Keratinocyte (primary cell): ENCODE results near the gene OTOG. TPM values are rescaled to one million over a fixed set of nuclear protein-coding genes. Genes with fewer than 3 reads are reported as not detected.

ENCODE experiments used
- DNase-seq: peaks from one replicate; pipeline ENCODE4 v3.0.0-alpha.2; 2011; ENCODE audit warnings: low read depth, missing footprints, low spot score
- FAIRE-seq: peaks from 2 replicates; lab custom pipeline; 2011; peaks lifted over from hg19 to GRCh38; lab: Jason Lieb, UNC
- H2AFZ ChIP-seq: 2 replicates; pipeline ENCODE4 v1.6.0; 2012; ENCODE audit warnings: low read length, control low read depth, inconsistent platforms; ENCODE audit not compliant: control insufficient read depth
- H3K27ac ChIP-seq: 2 replicates; pipeline ENCODE4 v1.5.1; 2011; ENCODE audit warnings: low read length; ENCODE audit not compliant: control insufficient read depth, insufficient read depth
- H3K27me3 ChIP-seq: 3 replicates; pipeline ENCODE4 v1.6.0; 2011; ENCODE audit warnings: low read length; ENCODE audit not compliant: control insufficient read depth, insufficient read depth; ENCODE audit errors: extremely low read depth
- H3K36me3 ChIP-seq, 2 experiments: 2 replicates in 1 of 2; 3 replicates in 1 of 2; pipeline ENCODE4 v1.5.1; 2011; ENCODE audit warnings: low read length in 2 of 2, mild to moderate bottlenecking in 1 of 2; ENCODE audit not compliant: control insufficient read depth in 2 of 2, insufficient read depth in 2 of 2; ENCODE audit errors: extremely low read depth in 1 of 2
- H3K4me1 ChIP-seq: 3 replicates; pipeline ENCODE4 v1.5.1; 2011; ENCODE audit warnings: low read length; ENCODE audit not compliant: control insufficient read depth, insufficient read depth; ENCODE audit errors: extremely low read depth
- H3K4me2 ChIP-seq: 3 replicates; pipeline ENCODE4 v1.6.0; 2011; ENCODE audit warnings: low read depth, low read length; ENCODE audit not compliant: control insufficient read depth, insufficient read depth; ENCODE audit errors: extremely low read depth
- H3K4me3 ChIP-seq, 3 experiments: fragments of 200-600 bp in 1 of 3; sonication (generic) in 1 of 3; 2 replicates in 2 of 3; 3 replicates in 1 of 3; pipeline ENCODE4 v1.5.1; 2011 to 2016; ENCODE audit warnings: low read length in 3 of 3, mild to moderate bottlenecking in 3 of 3, control low read depth in 2 of 3, inconsistent platforms in 1 of 3, low read depth in 1 of 3, mixed read lengths in 1 of 3, mixed run types in 1 of 3, moderate library complexity in 1 of 3; ENCODE audit not compliant: control insufficient read depth in 2 of 3, insufficient read depth in 2 of 3; ENCODE audit errors: extremely low read depth in 1 of 3
- H3K79me2 ChIP-seq: 2 replicates; pipeline ENCODE4 v1.6.0; 2012; ENCODE audit warnings: low read length; ENCODE audit not compliant: control insufficient read depth, insufficient read depth
- H3K9ac ChIP-seq: 3 replicates; pipeline ENCODE4 v1.6.0; 2011; ENCODE audit warnings: low read length; ENCODE audit not compliant: control insufficient read depth, insufficient read depth; ENCODE audit errors: extremely low read depth
- H3K9me1 ChIP-seq: 3 replicates; pipeline ENCODE4 v1.6.0; 2011; ENCODE audit warnings: low read length; ENCODE audit not compliant: control insufficient read depth, insufficient read depth; ENCODE audit errors: extremely low read depth
- H3K9me3 ChIP-seq: 2 replicates; pipeline ENCODE4 v1.5.1; 2012; ENCODE audit warnings: low read depth, low read length; ENCODE audit not compliant: control insufficient read depth
- H4K20me1 ChIP-seq: 3 replicates; pipeline ENCODE4 v1.6.0; 2011; ENCODE audit warnings: low read length; ENCODE audit not compliant: control insufficient read depth, insufficient read depth; ENCODE audit errors: extremely low read depth
- CTCF ChIP-seq, 3 experiments: IDR thresholded peaks in 1 of 3; conservative IDR thresholded peaks in 1 of 3; optimal IDR thresholded peaks in 1 of 3; 2 replicates in 2 of 3; 3 replicates in 1 of 3; pipeline versions ENCODE3 to v1.5.1; 2011; ENCODE audit warnings: low read length in 3 of 3, mild to moderate bottlenecking in 3 of 3, moderate library complexity in 2 of 3, control low read depth in 1 of 3, inconsistent platforms in 1 of 3; ENCODE audit not compliant: insufficient read depth in 2 of 3; ENCODE audit errors: extremely low read depth in 1 of 3
- EZH2 ChIP-seq: IDR thresholded peaks from one replicate; pipeline ENCODE4 v1.6.1; 2012; ENCODE audit warnings: inconsistent platforms, mild to moderate bottlenecking, low read length, moderate library complexity
- dilution Hi-C: fragments of 300-500 bp; cut with MboI; formaldehyde crosslinking; loops from one replicate; pipeline ENCODE4 v1.7.0; 2020; ENCODE audit warnings: low sequenced_read_pairs; ENCODE audit not compliant: extremely low pct_ligation_motif_present
- polyA plus RNA-seq, 5 experiments: library from polyadenylated mRNA; depleted of rRNA in 3 of 5; stranded (reverse) in 3 of 5; stranded (forward) in 1 of 5; unstranded in 1 of 5; fragments of >200 nt; gene quantifications; 1 replicate in 1 of 5; 2 replicates in 3 of 5; 3 replicates in 1 of 5; pipeline versions ENCODE4 v1.2.1 to v1.2.3, GENCODE V29; 2011 to 2012; ENCODE audit warnings: missing spikeins in 2 of 5, low read depth in 1 of 5, low replicate concordance in 1 of 5

OTOG gene
- polyA plus RNA-seq, 1 donor (not counting 4 experiments of a cell fraction or from before 2014, with no cell fraction given) = not detected

GRCh38 chr11:17612221-17613188 is 65.4 kb downstream of the OTOG start:
- H3K36me3 ChIP-seq = no peaks in the 10 kb centered on the region

GRCh38 chr11:17613428-17613962 is 66.4 kb downstream of the OTOG start:
- dilution Hi-C loops = no loop called here
- no peaks in the 10 kb centered on the region for H3K79me2 ChIP-seq
- FAIRE-seq (no peak), DNase-seq (no peak)
- no peak overlapping the region for H2AFZ ChIP-seq
- no peaks in the 10 kb centered on the region for H4K20me1 ChIP-seq
- no peaks in the 10 kb centered on the region for H3K27me3 ChIP-seq
- no peak overlapping the region for H3K4me3 ChIP-seq
- no peaks in the 10 kb centered on the region for H3K36me3 ChIP-seq
- no peaks in the 10 kb centered on the region for H3K9me3 ChIP-seq
- H3K4me1 ChIP-seq = no peaks in the 10 kb centered on the region
- no peaks in the 10 kb centered on the region for H3K9me1 ChIP-seq
- no peak overlapping the region for H3K4me2 ChIP-seq
- no peak overlapping the region for H3K27ac ChIP-seq
- H3K9ac ChIP-seq = no peak overlapping the region
- TF ChIP-seq CTCF (optimal IDR thresholded peaks at IDR 0.05 in 1 of 3, IDR thresholded peaks at IDR 0.05 in 1 of 3, conservative IDR thresholded peaks at IDR 0.05 in 1 of 3; ENCODE audit: extremely low read depth in 1 of 3, insufficient read depth in 2 of 3, low read length in 3 of 3) (no peak), EZH2 (no peak)

More at GRCh38 chr11:17612221-17613188, 65.4 kb downstream of the OTOG start:
- TF ChIP-seq CTCF (optimal IDR thresholded peaks at IDR 0.05 in 1 of 3, IDR thresholded peaks at IDR 0.05 in 1 of 3, conservative IDR thresholded peaks at IDR 0.05 in 1 of 3; ENCODE audit: extremely low read depth in 1 of 3, insufficient read depth in 2 of 3, low read length in 3 of 3) (no peak), EZH2 (no peak)
- Histone ChIP-seq H2AFZ (no peak overlapping the region), H4K20me1 (no peaks in the 10 kb centered on the region), H3K27me3 (peaks cover 6% of the 10 kb centered on the region), H3K27ac (no peak overlapping the region), H3K4me3 (no peak overlapping the region), H3K9me3 (no peaks in the 10 kb centered on the region), H3K9ac (no peak overlapping the region), H3K9me1 (no peaks in the 10 kb centered on the region), H3K4me2 (no peak overlapping the region), H3K79me2 (no peaks in the 10 kb centered on the region), H3K4me1 (no peaks in the 10 kb centered on the region)
- DNase-seq (no peak), FAIRE-seq (no peak)
- dilution Hi-C loops = no loop called here
